H1 (cell line): ENCODE results near the gene APP. TPM values are rescaled to one million over a fixed set of nuclear protein-coding genes. Genes with fewer than 3 reads are reported as not detected.

Source experiments
- CTCF ChIA-PET: fragments of 300-600 bp; sonication (Branson Sonifier 250); formaldehyde crosslinking; loops from one replicate; lab custom pipeline; 2021; ENCODE audit not compliant: partially characterized antibody; lab: Charles Lee
- POLR2A ChIA-PET: fragments of 300-600 bp; sonication (Branson Sonifier 250); formaldehyde crosslinking; loops from one replicate; lab custom pipeline; 2021; ENCODE audit warnings: inconsistent platforms; ENCODE audit not compliant: partially characterized antibody; lab: Charles Lee
- DNase-seq, 2 experiments: peaks; one replicate each; pipeline versions ENCODE4 v3.0.0 to v3.0.0-alpha.2; 2010 to 2022; ENCODE audit warnings: low spot score in 2 of 2, low read depth in 1 of 2, mixed read lengths in 1 of 2
- FAIRE-seq: peaks from 2 replicates; lab custom pipeline; 2011; peaks lifted over from hg19 to GRCh38; lab: Jason Lieb, UNC
- H2AFZ ChIP-seq: 2 replicates; pipeline ENCODE4 v1.8.1; 2012; ENCODE audit warnings: low read length, inconsistent platforms
- H2AK5ac ChIP-seq: 2 replicates; pipeline ENCODE4 v1.6.1; 2013; ENCODE audit warnings: low read depth, low read length
- H2BK120ac ChIP-seq: replicated peaks from 2 replicates; pipeline ENCODE3; 2013; ENCODE audit warnings: low read depth, low read length, inconsistent platforms
- H2BK12ac ChIP-seq: 2 replicates; pipeline ENCODE4 v1.6.1; 2013; ENCODE audit warnings: low read depth, low read length
- H2BK15ac ChIP-seq: 2 replicates; pipeline ENCODE4 v1.6.1; 2013; ENCODE audit warnings: low read length
- H2BK20ac ChIP-seq: 2 replicates; pipeline ENCODE4 v1.6.1; 2013; ENCODE audit warnings: low read length
- H2BK5ac ChIP-seq: 2 replicates; pipeline ENCODE4 v1.6.1; 2013; ENCODE audit warnings: low read depth, low read length
- H3K14ac ChIP-seq: 2 replicates; pipeline ENCODE4 v1.6.1; 2013; ENCODE audit warnings: inconsistent platforms; ENCODE audit not compliant: insufficient read length
- H3K18ac ChIP-seq: 2 replicates; pipeline ENCODE4 v1.6.1; 2013; ENCODE audit warnings: low read length; ENCODE audit errors: extremely low read depth
- H3K23ac ChIP-seq: 2 replicates; pipeline ENCODE4 v1.6.1; 2013; ENCODE audit warnings: inconsistent platforms; ENCODE audit not compliant: insufficient read length
- H3K23me2 ChIP-seq: 2 replicates; pipeline ENCODE4 v1.6.1; 2013; ENCODE audit warnings: low read depth, low read length
- H3K27ac ChIP-seq: 2 replicates; pipeline ENCODE4 v1.6.1; 2011; ENCODE audit warnings: low read depth, low read length, inconsistent platforms
- H3K27me3 ChIP-seq, 4 experiments: replicated peaks in 1 of 4; 1 replicate in 1 of 4; 2 replicates in 3 of 4; pipeline versions ENCODE4 v1.6.1 to v1.8.1; 2011 to 2013; ENCODE audit warnings: low read length in 3 of 4, mild to moderate bottlenecking in 3 of 4, inconsistent platforms in 2 of 4, mixed read lengths in 2 of 4, moderate library complexity in 1 of 4; ENCODE audit not compliant: control insufficient read depth in 3 of 4, insufficient read depth in 3 of 4; ENCODE audit errors: extremely low read depth in 1 of 4
- H3K36me3 ChIP-seq, 4 experiments: 2 replicates each; pipeline versions ENCODE4 v1.6.1 to v1.8.1; 2011 to 2013; ENCODE audit warnings: mild to moderate bottlenecking in 4 of 4, low read length in 3 of 4, moderate library complexity in 2 of 4, control low read depth in 1 of 4, inconsistent platforms in 1 of 4; ENCODE audit not compliant: insufficient read depth in 4 of 4, control insufficient read depth in 2 of 4
- H3K4ac ChIP-seq: replicated peaks from 2 replicates; pipeline ENCODE3; 2013; ENCODE audit warnings: low read length, low read depth, mixed read lengths, inconsistent platforms; ENCODE audit not compliant: insufficient read length
- H3K4me1 ChIP-seq, 4 experiments: replicated peaks in 1 of 4; 1 replicate in 1 of 4; 2 replicates in 3 of 4; pipeline versions ENCODE4 v1.6.1 to v1.8.1; 2011 to 2013; ENCODE audit warnings: low read length in 3 of 4, inconsistent platforms in 2 of 4, mixed read lengths in 1 of 4; ENCODE audit not compliant: insufficient read depth in 4 of 4, control insufficient read depth in 3 of 4
- H3K4me2 ChIP-seq, 2 experiments: 2 replicates each; pipeline versions ENCODE4 v1.6.1 to v1.8.1; 2011 to 2013; ENCODE audit warnings: low read depth in 2 of 2, low read length in 2 of 2, control low read depth in 1 of 2, inconsistent platforms in 1 of 2, mild to moderate bottlenecking in 1 of 2; ENCODE audit not compliant: insufficient read depth in 1 of 2
- H3K4me3 ChIP-seq, 4 experiments: fragments of 200-600, 300-600 bp in 1 of 4; sonication (generic), shearing (Covaris generic), sonication (Bioruptor Twin) in 1 of 4; 2 replicates each; pipeline versions ENCODE4 v1.5.1 to v1.8.1; 2011 to 2016; ENCODE audit warnings: low read length in 4 of 4, low read depth in 3 of 4, control low read depth in 2 of 4, inconsistent platforms in 2 of 4, mild to moderate bottlenecking in 2 of 4, mixed read lengths in 1 of 4, moderate library complexity in 1 of 4; ENCODE audit not compliant: insufficient read depth in 2 of 4; ENCODE audit errors: extremely low read depth in 1 of 4
- H3K56ac ChIP-seq: replicated peaks from 2 replicates; pipeline ENCODE3; 2013; ENCODE audit warnings: low read depth, mild to moderate bottlenecking, mixed read lengths, low read length, inconsistent platforms; ENCODE audit not compliant: insufficient read length
- H3K79me1 ChIP-seq: 2 replicates; pipeline ENCODE4 v1.6.1; 2013; ENCODE audit warnings: low read depth, low read length, control low read depth
- H3K79me2 ChIP-seq, 2 experiments: 2 replicates each; pipeline versions ENCODE4 v1.6.1 to v1.8.1; 2012 to 2013; ENCODE audit warnings: low read length in 2 of 2, mild to moderate bottlenecking in 2 of 2, inconsistent platforms in 1 of 2; ENCODE audit not compliant: insufficient read depth in 2 of 2, control insufficient read depth in 1 of 2
- H3K9ac ChIP-seq, 4 experiments: replicated peaks in 1 of 4; 1 replicate in 1 of 4; 2 replicates in 3 of 4; pipeline versions ENCODE4 v1.6.1 to v1.8.1; 2011 to 2013; ENCODE audit warnings: low read depth in 3 of 4, low read length in 3 of 4, control low read depth in 2 of 4, mild to moderate bottlenecking in 2 of 4, moderate library complexity in 2 of 4, inconsistent platforms in 1 of 4; ENCODE audit errors: extremely low read depth in 1 of 4
- H3K9me3 ChIP-seq, 2 experiments: 2 replicates each; pipeline versions ENCODE4 v1.6.1 to v1.8.1; 2012 to 2013; ENCODE audit warnings: mild to moderate bottlenecking in 2 of 2, moderate library complexity in 2 of 2, control low read depth in 1 of 2, inconsistent platforms in 1 of 2, low read depth in 1 of 2, low read length in 1 of 2, mixed read lengths in 1 of 2; ENCODE audit not compliant: insufficient read depth in 2 of 2
- H4K20me1 ChIP-seq, 2 experiments: replicated peaks in 1 of 2; 2 replicates each; pipeline versions ENCODE3 to v1.8.1; 2011 to 2013; ENCODE audit warnings: inconsistent platforms in 2 of 2, low read length in 2 of 2, mild to moderate bottlenecking in 1 of 2; ENCODE audit not compliant: insufficient read depth in 2 of 2, control insufficient read depth in 1 of 2
- H4K5ac ChIP-seq: 2 replicates; pipeline ENCODE4 v1.6.1; 2013; ENCODE audit warnings: low read length, low read depth, mixed read lengths, inconsistent platforms; ENCODE audit not compliant: insufficient read length
- H4K8ac ChIP-seq: 2 replicates; pipeline ENCODE4 v1.8.0; 2013; ENCODE audit warnings: mild to moderate bottlenecking, moderate library complexity, low read length, inconsistent platforms; ENCODE audit not compliant: insufficient read depth; ENCODE audit errors: extremely low read depth
- H4K91ac ChIP-seq: replicated peaks from 2 replicates; pipeline ENCODE3; 2013; ENCODE audit warnings: low read length, mixed read lengths, inconsistent platforms; ENCODE audit not compliant: insufficient read length
- ASH2L ChIP-seq: fragments of 200-600, 300-600 bp; sonication (generic); IDR thresholded peaks from one replicate; pipeline ENCODE4 v1.7.1; 2017; ENCODE audit warnings: low read length
- CEBPB ChIP-seq: IDR thresholded peaks from 2 replicates; pipeline ENCODE4 v1.6.1; 2012; ENCODE audit warnings: low read depth, low read length
- E2F6 ChIP-seq: IDR thresholded peaks from 2 replicates; pipeline ENCODE4 v1.6.1; 2012; ENCODE audit warnings: inconsistent platforms
- EP300 ChIP-seq, 2 experiments: IDR thresholded peaks; 1 replicate in 1 of 2; 2 replicates in 1 of 2; pipeline ENCODE4 v1.6.1; 2011 to 2012; ENCODE audit warnings: low read depth in 2 of 2, low read length in 2 of 2, mild to moderate bottlenecking in 2 of 2, borderline replicate concordance in 1 of 2, inconsistent platforms in 1 of 2, moderate library complexity in 1 of 2
- FOSL1 ChIP-seq: IDR thresholded peaks from 2 replicates; pipeline ENCODE4 v1.6.1; 2011; ENCODE audit warnings: mild to moderate bottlenecking, low read depth, low read length, moderate library complexity; ENCODE audit not compliant: insufficient read depth
- MAFK ChIP-seq: IDR thresholded peaks from 2 replicates; pipeline ENCODE4 v1.6.1; 2012; ENCODE audit warnings: low read depth, mild to moderate bottlenecking, improper control_type of control experiment, low read length
- POLR2AphosphoS5 ChIP-seq: IDR thresholded peaks from 2 replicates; pipeline ENCODE4 v1.6.1; 2011; ENCODE audit warnings: low read depth, low read length
- SRF ChIP-seq: IDR thresholded peaks from 2 replicates; pipeline ENCODE4 v1.6.1; 2011; ENCODE audit warnings: mild to moderate bottlenecking, low read depth, low read length, moderate library complexity
- SUZ12 ChIP-seq: fragments of 200-600 bp; sonication (generic); IDR thresholded peaks from 2 replicates; pipeline ENCODE4 v1.6.1; 2012; ENCODE audit warnings: mild to moderate bottlenecking, inconsistent platforms, low read length, moderate library complexity, mixed read lengths
- TAF1 ChIP-seq: IDR thresholded peaks from 2 replicates; pipeline ENCODE4 v1.6.1; 2011; ENCODE audit warnings: mild to moderate bottlenecking, low read depth, low read length
- TBP ChIP-seq: IDR thresholded peaks from 2 replicates; pipeline ENCODE4 v1.6.1; 2011; ENCODE audit warnings: low read depth, low read length, improper control_type of control experiment
- TCF12 ChIP-seq: IDR thresholded peaks from 2 replicates; pipeline ENCODE4 v1.6.1; 2011; ENCODE audit warnings: low read depth, mild to moderate bottlenecking, low read length
- WGBS, 2 experiments: shearing (Covaris generic) in 1 of 2; methylation state at CpG; one replicate each; pipeline versions ENCODE4 v1.1.6 to v1.1.7; 2013 to 2015; ENCODE audit warnings: low lambda C conversion rate in 2 of 2, mixed read lengths in 2 of 2, inconsistent platforms in 1 of 2, low coverage in 1 of 2, missing lambda C conversion rate in 1 of 2; ENCODE audit not compliant: insufficient replicate concordance in 2 of 2, insufficient coverage in 1 of 2, insufficient read length in 1 of 2; ENCODE audit errors: extremely low coverage in 1 of 2, missing lambda C conversion rate in 1 of 2; 5-methylcytosine and 5-hydroxymethylcytosine counted together
- polyA plus RNA-seq, 7 experiments: library from polyadenylated mRNA; depleted of rRNA in 3 of 7; stranded (reverse) in 5 of 7; unstranded in 2 of 7; fragments of >200 nt in 5 of 7; fragments of 200-250 nt in 2 of 7; gene quantifications; 1 replicate in 5 of 7; 2 replicates in 1 of 7; 4 replicates in 1 of 7; pipeline versions ENCODE4 v1.2.1 to v1.2.3, GENCODE V29; 2011 to 2013; ENCODE audit warnings: missing spikeins in 2 of 7, mixed read lengths in 2 of 7
- total RNA-seq: library from RNA; stranded (reverse); fragmentation: NEBNext Ultra II Directional; extraction: Animal tissue kit (Norgen Biotek cat#: 25700); gene quantifications from 2 replicates; pipeline ENCODE4 v1.2.1, GENCODE V29; 2021

Gene APP
- total and polyA plus RNA-seq, 2 of the 8 experiments (the other 6 are each of a cell fraction or from before 2014, with no cell fraction given): 375 to 551 TPM

- H4K91ac ChIP-seq: no peak overlapping the region
- POLR2A ChIA-PET: no interaction called here
- DNase-seq: no peak
- H3K4me1 ChIP-seq: peaks cover 0 to 5% (median 2%) of the 10 kb centered on the region in 4 experiments; a peak in 2 of 7 replicates
- no peak overlapping the region for H3K4me2 ChIP-seq
- no peaks in the 10 kb centered on the region for H3K27me3 ChIP-seq
- H3K36me3 ChIP-seq: peaks cover 2 to 39% (median 16%) of the 10 kb centered on the region in 4 experiments; a peak in 5 of 8 replicates
- H2BK20ac ChIP-seq: no peak overlapping the region
- H2AFZ ChIP-seq: no peak overlapping the region
- H4K20me1 ChIP-seq: peaks cover 6% of the 10 kb centered on the region in 2 experiments
- no peak overlapping the region for H3K4me3 ChIP-seq
- no peak overlapping the region for H2BK120ac ChIP-seq
- H3K23me2 ChIP-seq: no peaks in the 10 kb centered on the region
- H3K9me3 ChIP-seq: no peaks in the 10 kb centered on the region
- FAIRE-seq: no peak
- peaks cover 5% of the 10 kb centered on the region for H3K79me1 ChIP-seq
- H2BK5ac ChIP-seq: no peak overlapping the region
- H3K79me2 ChIP-seq: peaks cover 4 to 57% of the 10 kb centered on the region in 2 experiments; a peak in 3 of 4 replicates
- no peak overlapping the region for H4K5ac ChIP-seq
- TF ChIP-seq POLR2AphosphoS5 (no peak), TCF12 (no peak), E2F6 (no peak), EP300 (IDR thresholded peaks at IDR 0.05; ENCODE audit: borderline replicate concordance in 1 of 2, low read depth in 2 of 2, low read length in 2 of 2) (no peak), SRF (no peak), FOSL1 (no peak), ASH2L (no peak), TAF1 (no peak), CEBPB (no peak), SUZ12 (no peak), MAFK (no peak), TBP (no peak)
- H2BK12ac ChIP-seq: no peak overlapping the region
- H3K4ac ChIP-seq: no peak overlapping the region
- no peak overlapping the region for H3K56ac ChIP-seq
- no peak overlapping the region for H3K14ac ChIP-seq
- no peak overlapping the region for H4K8ac ChIP-seq
- H3K18ac ChIP-seq: no peak overlapping the region
- no peak overlapping the region for H3K27ac ChIP-seq
- no peak overlapping the region for H3K23ac ChIP-seq
- CTCF ChIA-PET: interaction anchor here (0.9 to 1.2 kb wide), 6 partner anchors 9 to 156 kb away, joined by 3 to 4 read pairs (median 3); partner anchors contain the start of gene APP
- no peak overlapping the region for H2BK15ac ChIP-seq
- 96% methylated on average over 2 of the region's 2 CpGs; no CpG with 5 or more reads in 1 of the 2 experiments for WGBS, 2 experiments
- H2AK5ac ChIP-seq: no peak overlapping the region
- no peak overlapping the region for H3K9ac ChIP-seq
Observed at GRCh38 chr21:26052057-26052456, 118.5 kb downstream of the APP start.
